ENCODE measurements around the gene TAOK3. TPM values are rescaled to one million over a fixed set of nuclear protein-coding genes. Genes with fewer than 3 reads are reported as not detected.
A peak's percentile ranks its signal among the peaks of the same experiment; 100 is the strongest.

Gene TAOK3
- polyA plus RNA-seq, 3 donors: 19.7 to 58.3 (median 44.8) TPM

DNA sequence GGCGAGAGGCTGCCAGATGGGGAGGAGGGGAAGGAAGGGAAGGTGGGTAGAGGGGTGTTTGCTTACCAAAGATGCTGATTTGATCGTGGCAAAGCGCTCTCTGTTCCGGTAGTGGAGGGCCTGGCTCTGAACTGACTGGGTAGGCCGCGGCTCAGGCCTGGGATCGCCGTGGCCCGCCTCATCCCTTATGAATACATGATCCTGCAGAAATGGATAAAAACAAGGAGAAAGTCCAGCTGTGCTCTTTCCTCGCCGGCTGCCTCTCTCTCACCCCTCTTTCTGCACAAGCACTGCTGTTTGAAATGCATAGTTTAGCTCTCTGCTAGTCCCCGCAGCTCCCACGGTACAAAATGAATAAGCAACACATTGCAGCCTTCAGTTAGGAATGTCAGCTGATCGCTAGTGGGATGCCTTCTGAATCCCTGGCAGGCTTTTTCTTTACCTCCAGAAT is 182.9 kb downstream of the TAOK3 start:
- no peaks in the 10 kb centered on the region for H3K27me3 ChIP-seq (ENCODE audit: control insufficient read depth in 2 of 2, insufficient read depth in 2 of 2, low read length in 2 of 2)
- 100% methylated on average over 6 of the region's 14 CpGs for WGBS (ENCODE audit: insufficient coverage)
- TF ChIP-seq, protein P1, sequence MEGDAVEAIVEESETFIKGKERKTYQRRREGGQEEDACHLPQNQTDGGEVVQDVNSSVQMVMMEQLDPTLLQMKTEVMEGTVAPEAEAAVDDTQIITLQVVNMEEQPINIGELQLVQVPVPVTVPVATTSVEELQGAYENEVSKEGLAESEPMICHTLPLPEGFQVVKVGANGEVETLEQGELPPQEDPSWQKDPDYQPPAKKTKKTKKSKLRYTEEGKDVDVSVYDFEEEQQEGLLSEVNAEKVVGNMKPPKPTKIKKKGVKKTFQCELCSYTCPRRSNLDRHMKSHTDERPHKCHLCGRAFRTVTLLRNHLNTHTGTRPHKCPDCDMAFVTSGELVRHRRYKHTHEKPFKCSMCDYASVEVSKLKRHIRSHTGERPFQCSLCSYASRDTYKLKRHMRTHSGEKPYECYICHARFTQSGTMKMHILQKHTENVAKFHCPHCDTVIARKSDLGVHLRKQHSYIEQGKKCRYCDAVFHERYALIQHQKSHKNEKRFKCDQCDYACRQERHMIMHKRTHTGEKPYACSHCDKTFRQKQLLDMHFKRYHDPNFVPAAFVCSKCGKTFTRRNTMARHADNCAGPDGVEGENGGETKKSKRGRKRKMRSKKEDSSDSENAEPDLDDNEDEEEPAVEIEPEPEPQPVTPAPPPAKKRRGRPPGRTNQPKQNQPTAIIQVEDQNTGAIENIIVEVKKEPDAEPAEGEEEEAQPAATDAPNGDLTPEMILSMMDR (IDR thresholded peaks at IDR 0.05): no peak
- Mint-ChIP-seq H3K4me3 (no peak overlapping the region), H3K27me3 (ENCODE audit: low read depth in 3 of 3) (peaks cover 0 to 1% (median 0%) of the 10 kb centered on the region in 3 donors), H3K36me3 (peaks cover 46 to 62% of the 10 kb centered on the region in 2 donors), H3K27ac (peak overlapping the region in 2 of 7 donors; percentile 27 to 48), H3K4me1 (peaks cover 6% of the 10 kb centered on the region), H3K9me3 (no peaks in the 10 kb centered on the region)
- peaks cover 3 to 5% of the 10 kb centered on the region in 2 donors for H3K4me1 ChIP-seq (ENCODE audit: control insufficient read depth in 1 of 2, insufficient read depth in 2 of 2, low read length in 2 of 2)
- no peak overlapping the region for H3K4me2 ChIP-seq (replicated peaks; ENCODE audit: extremely low read depth, low read length, poor library complexity, severe bottlenecking)
- no peaks in the 10 kb centered on the region for H3K9me3 ChIP-seq (replicated peaks in 1 of 2; ENCODE audit: control insufficient read depth in 1 of 2, insufficient read depth in 1 of 2, low read length in 2 of 2)
- H2AFZ ChIP-seq (ENCODE audit: insufficient read depth, low read depth, low read length, poor library complexity, severe bottlenecking): no peak overlapping the region
- no peak overlapping the region for H3K9ac ChIP-seq (ENCODE audit: insufficient read depth, low read length, poor library complexity, severe bottlenecking)
- H3K27ac ChIP-seq (ENCODE audit: low read depth in 1 of 2, low read length in 2 of 2): no peak overlapping the region
- DNase-seq: no peak
- H3K79me2 ChIP-seq (ENCODE audit: insufficient read depth, low read length): peaks cover under 1% of the 10 kb centered on the region
- intact Hi-C loops (cut with micrococcal nuclease): loop anchor here in 1 of 2 donors (10.0 kb wide), 1 partner anchor 185 kb away; the partner anchor contains the start of genes SUDS3 and TAOK3
- H4K20me1 ChIP-seq (ENCODE audit: insufficient read depth, low read length): peaks cover 43% of the 10 kb centered on the region
- no peak overlapping the region for H3K4me3 ChIP-seq (replicated peaks in 1 of 3; ENCODE audit: low read depth in 2 of 3, low read length in 3 of 3)
- peaks cover 47 to 79% of the 10 kb centered on the region in 2 donors for H3K36me3 ChIP-seq (replicated peaks in 1 of 2; ENCODE audit: control insufficient read depth in 1 of 2, insufficient read depth in 2 of 2, low read length in 2 of 2)

GRCh38 chr12:118188690-118189371 is 183.9 kb downstream of the TAOK3 start:
- Histone ChIP-seq H2AFZ (ENCODE audit: insufficient read depth, low read depth, low read length, poor library complexity, severe bottlenecking) (no peak overlapping the region), H3K79me2 (ENCODE audit: insufficient read depth, low read length) (peaks cover 3% of the 10 kb centered on the region), H3K27ac (ENCODE audit: low read depth in 1 of 2, low read length in 2 of 2) (no peak overlapping the region), H3K9me3 (replicated peaks in 1 of 2; ENCODE audit: control insufficient read depth in 1 of 2, insufficient read depth in 1 of 2, low read length in 2 of 2) (no peaks in the 10 kb centered on the region), H3K4me1 (ENCODE audit: control insufficient read depth in 1 of 2, insufficient read depth in 2 of 2, low read length in 2 of 2) (peaks cover 3 to 7% of the 10 kb centered on the region in 2 donors), H3K4me3 (replicated peaks in 1 of 3; ENCODE audit: low read depth in 2 of 3, low read length in 3 of 3) (no peak overlapping the region), H3K27me3 (ENCODE audit: control insufficient read depth in 2 of 2, insufficient read depth in 2 of 2, low read length in 2 of 2) (no peaks in the 10 kb centered on the region), H4K20me1 (ENCODE audit: insufficient read depth, low read length) (peaks cover 50% of the 10 kb centered on the region), H3K4me2 (replicated peaks; ENCODE audit: extremely low read depth, low read length, poor library complexity, severe bottlenecking) (no peak overlapping the region), H3K36me3 (replicated peaks in 1 of 2; ENCODE audit: control insufficient read depth in 1 of 2, insufficient read depth in 2 of 2, low read length in 2 of 2) (peaks cover 42 to 78% of the 10 kb centered on the region in 2 donors), H3K9ac (ENCODE audit: insufficient read depth, low read length, poor library complexity, severe bottlenecking) (no peak overlapping the region)
- H3K9me3 Mint-ChIP-seq: no peaks in the 10 kb centered on the region
- peaks cover 12% of the 10 kb centered on the region for H3K4me1 Mint-ChIP-seq
- no CpG with 5 or more reads among the region's 10 CpGs for WGBS (ENCODE audit: insufficient coverage)
- H3K27me3 Mint-ChIP-seq (ENCODE audit: low read depth in 3 of 3): no peaks in the 10 kb centered on the region
- H3K27ac Mint-ChIP-seq: no peak overlapping the region
- no peak for DNase-seq
- H3K4me3 Mint-ChIP-seq: no peak overlapping the region
- H3K36me3 Mint-ChIP-seq: peaks cover 37 to 57% of the 10 kb centered on the region in 2 donors
- TF ChIP-seq, protein P1 (IDR thresholded peaks at IDR 0.05): no peak
- intact Hi-C loops (cut with micrococcal nuclease): loop anchor here in 1 of 2 donors (10.0 kb wide), 1 partner anchor 186 kb away; the partner anchor contains the start of genes SUDS3 and TAOK3

Measured in CD14-positive monocyte (primary cell).